ENCODE results near the gene WAPL.

- no peak for TF ChIP-seq POLR2A (IDR thresholded peaks at IDR 0.05; ENCODE audit: low read length)
- TF ChIP-seq GATA1 (IDR thresholded peaks at IDR 0.05; ENCODE audit: low read depth, low read length): no peak
Observed at GRCh38 chr10:86401588-86402282, 119.9 kb downstream of the WAPL start.
